ENCODE data around the gene PCDH1. TPM values are rescaled to one million over a fixed set of nuclear protein-coding genes. Genes with fewer than 3 reads are reported as not detected.

PCDH1 gene
- total and polyA plus RNA-seq, 3 donors from 2014 or later, result 5.6 to 10.6 (median 9.6) TPM

DNA sequence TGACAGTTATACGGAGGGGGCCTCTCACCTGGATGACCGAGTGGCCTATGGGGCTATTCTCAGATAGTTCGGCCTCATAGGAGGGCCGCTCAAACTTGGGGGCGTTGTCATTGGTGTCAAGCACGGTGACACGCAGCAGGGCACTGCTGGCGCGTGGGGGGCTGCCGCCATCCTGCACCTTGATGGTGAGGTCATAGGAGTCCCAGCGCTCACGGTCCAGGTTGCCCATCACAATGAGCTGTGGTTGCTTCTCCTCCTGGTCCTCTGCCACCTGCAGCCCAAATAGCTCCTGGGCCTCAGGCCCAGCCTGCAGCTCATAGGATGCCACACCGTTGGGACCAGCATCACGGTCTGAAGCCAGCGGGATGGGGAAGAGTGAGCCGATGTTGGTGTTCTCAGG is 9.7 kb downstream of the PCDH1 start:
- TF ChIP-seq POLR2A (IDR thresholded peaks at IDR 0.05), result no peak
- TF ChIP-seq CTCF (IDR thresholded peaks at IDR 0.05), result no peak
- Histone ChIP-seq H3K27ac (no peak overlapping the region), H3K9me3 (no peaks in the 10 kb centered on the region), H3K27me3 (no peaks in the 10 kb centered on the region), H3K4me3 (no peak overlapping the region), H3K36me3 (ENCODE audit: low read depth, missing control alignments) (no peaks in the 10 kb centered on the region), H3K4me1 (peaks cover 13% of the 10 kb centered on the region)
- no peak for DNase-seq
- 94 to 100% methylated on average over 1 to 16 of the region's 16 CpGs for WGBS, 2 donors
- intact Hi-C loops (cut with DNase I; ENCODE audit: low total_unique reads), result no loop called here

- Histone ChIP-seq H3K27me3 (no peaks in the 10 kb centered on the region), H3K36me3 (ENCODE audit: low read depth, missing control alignments) (no peaks in the 10 kb centered on the region), H3K9me3 (no peaks in the 10 kb centered on the region), H3K4me3 (no peak overlapping the region), H3K27ac (no peak overlapping the region), H3K4me1 (peaks cover 13% of the 10 kb centered on the region)
- TF ChIP-seq CTCF (IDR thresholded peaks at IDR 0.05) (no peak), POLR2A (IDR thresholded peaks at IDR 0.05) (no peak)
- no peak for DNase-seq
- intact Hi-C loops (cut with DNase I; ENCODE audit: low total_unique reads), result no loop called here
- 80 to 84% methylated on average over 4 of the region's 4 CpGs for WGBS, 2 donors
Observed at GRCh38 chr5:141867651-141868050, 10.6 kb downstream of the PCDH1 start.

DNA sequence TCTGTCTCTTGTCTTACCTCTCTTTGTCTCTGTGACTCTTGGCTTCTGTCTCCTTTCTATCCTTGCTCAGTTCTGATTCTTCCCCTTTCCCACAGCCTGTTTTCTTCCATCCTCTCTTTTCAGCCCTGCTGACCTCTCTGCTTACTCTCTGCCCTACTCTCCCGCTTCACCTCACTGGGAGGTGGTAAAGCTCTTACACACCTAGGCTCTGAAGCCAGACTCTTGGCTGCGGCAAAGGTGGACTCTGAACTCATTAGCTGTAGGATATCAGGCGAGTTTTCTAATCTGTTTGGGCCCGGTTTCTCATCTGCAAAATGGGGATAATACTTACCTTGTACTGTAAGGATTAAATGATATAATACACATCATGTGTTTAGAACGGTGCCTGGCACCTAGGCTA is 11.1 kb downstream of the PCDH1 start:
- H3K4me3 ChIP-seq, result no peak overlapping the region
- H3K9me3 ChIP-seq, result no peaks in the 10 kb centered on the region
- WGBS, 2 donors, result 87 to 91% methylated on average over 5 of the region's 5 CpGs
- DNase-seq, result no peak
- H3K36me3 ChIP-seq (ENCODE audit: low read depth, missing control alignments), result no peaks in the 10 kb centered on the region
- TF ChIP-seq CTCF (IDR thresholded peaks at IDR 0.05) (no peak), POLR2A (IDR thresholded peaks at IDR 0.05) (no peak)
- H3K27me3 ChIP-seq, result no peaks in the 10 kb centered on the region
- no peak overlapping the region for H3K27ac ChIP-seq
- intact Hi-C loops (cut with DNase I; ENCODE audit: low total_unique reads), result no loop called here
- H3K4me1 ChIP-seq, result peaks cover 13% of the 10 kb centered on the region

- Histone ChIP-seq H3K4me3 (no peak overlapping the region), H3K27me3 (no peaks in the 10 kb centered on the region), H3K27ac (peak overlapping the region; percentile 45 to 50), H3K4me1 (peaks cover 13% of the 10 kb centered on the region), H3K9me3 (no peaks in the 10 kb centered on the region), H3K36me3 (ENCODE audit: low read depth, missing control alignments) (no peaks in the 10 kb centered on the region)
- 59 to 77% methylated on average over 8 to 13 of the region's 13 CpGs for WGBS, 2 donors
- TF ChIP-seq CTCF (IDR thresholded peaks at IDR 0.05) (no peak), POLR2A (IDR thresholded peaks at IDR 0.05) (no peak)
- intact Hi-C loops (cut with DNase I; ENCODE audit: low total_unique reads), result no loop called here
- peak; percentile 94 for DNase-seq
Observed at GRCh38 chr5:141866096-141866495, 12.1 kb downstream of the PCDH1 start.

GRCh38 chr5:141865406-141865805 is 12.8 kb downstream of the PCDH1 start:
- Histone ChIP-seq H3K9me3 (no peaks in the 10 kb centered on the region), H3K36me3 (ENCODE audit: low read depth, missing control alignments) (no peaks in the 10 kb centered on the region), H3K4me3 (no peak overlapping the region), H3K4me1 (peaks cover 13% of the 10 kb centered on the region), H3K27me3 (no peaks in the 10 kb centered on the region), H3K27ac (peak overlapping the region in 1 of 2 donors; percentile 33)
- no peak for DNase-seq
- 79 to 88% methylated on average over 2 of the region's 2 CpGs for WGBS, 2 donors
- TF ChIP-seq CTCF (IDR thresholded peaks at IDR 0.05), result no peak
- no peak for TF ChIP-seq POLR2A (IDR thresholded peaks at IDR 0.05)
- intact Hi-C loops (cut with DNase I; ENCODE audit: low total_unique reads), result no loop called here

All from testis (tissue), 3 donors.